Activated CD4-positive, alpha-beta T cell treated with anti-CD3 and anti-CD28 coated beads for 36 hours (primary cell): ENCODE measurements around the gene PLCL2. TPM values are rescaled to one million over a fixed set of nuclear protein-coding genes. Genes with fewer than 3 reads are reported as not detected.

Experiments used
- ATAC-seq: fragments of 200-7000 bp; cut with Tn5 transposase; one replicate; pipeline ENCODE4 v1.10.0; 2021; ENCODE audit warnings: mild to moderate bottlenecking, moderate library complexity
- CTCF ChIA-PET: fragments of 350-600 bp; sonication (Branson Sonifier 250); formaldehyde crosslinking; loops from one replicate; lab custom pipeline; 2021; ENCODE audit warnings: antibody characterized with exemption; lab: Charles Lee
- POLR2A ChIA-PET: fragments of 350-600 bp; sonication (Branson Sonifier 250); formaldehyde crosslinking; loops from one replicate; lab custom pipeline; 2021; ENCODE audit warnings: antibody characterized with exemption, inconsistent platforms; lab: Charles Lee
- DNase-seq: peaks from one replicate; pipeline ENCODE4 v3.0.0-alpha.2; 2020
- H3K27ac Mint-ChIP-seq: one replicate; pipeline ENCODE4 v1.8.0; 2021; ENCODE audit warnings: mixed read lengths
- H3K27me3 Mint-ChIP-seq: one replicate; pipeline ENCODE4 v1.8.0; 2021; ENCODE audit warnings: mixed read lengths
- H3K36me3 Mint-ChIP-seq: one replicate; pipeline ENCODE4 v1.8.0; 2021; ENCODE audit warnings: low read depth, mixed read lengths
- H3K4me1 Mint-ChIP-seq: one replicate; pipeline ENCODE4 v1.8.0; 2021; ENCODE audit warnings: mixed read lengths
- H3K4me3 Mint-ChIP-seq: one replicate; pipeline ENCODE4 v1.8.0; 2021; ENCODE audit warnings: mild to moderate bottlenecking, moderate library complexity, mixed read lengths
- H3K9me3 Mint-ChIP-seq: one replicate; pipeline ENCODE4 v1.8.0; 2021; ENCODE audit warnings: low read depth, mixed read lengths
- intact Hi-C, 2 experiments: fragments of 100-400 bp; cut with DNase I in 1 of 2; cut with micrococcal nuclease in 1 of 2; formaldehyde crosslinking; loops; one replicate each; pipeline versions ENCODE4 v1.14.2 to v1.15.1; 2022 to 2024; cut with DNase I, micrococcal nuclease
- total RNA-seq, 2 experiments: library from RNA; stranded (reverse); gene quantifications; one replicate each; pipeline ENCODE4 v1.2.3, GENCODE V29; 2021

The PLCL2 gene
- total RNA-seq, 2 experiments from 2014 or later = 12.5 to 15.0 TPM

DNA sequence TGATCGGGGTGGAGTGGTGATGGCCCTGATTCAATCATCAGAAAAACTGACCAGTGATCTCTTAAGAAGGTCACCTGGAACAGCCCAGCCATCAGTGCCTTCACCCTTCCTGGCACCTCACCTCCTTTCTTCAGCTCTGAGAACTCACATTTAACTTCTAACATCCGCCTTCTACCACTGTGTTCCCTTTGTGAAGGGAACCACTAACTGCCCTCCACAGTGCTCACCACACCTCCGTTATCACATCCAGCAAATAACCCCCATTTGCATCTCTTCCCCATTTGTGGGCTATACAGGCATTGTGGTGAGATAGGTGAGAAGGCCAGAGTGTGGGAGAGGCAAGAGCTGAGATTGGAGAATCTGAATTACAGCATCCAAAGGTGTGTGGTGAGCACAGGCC is 107.4 kb downstream of the PLCL2 start:
- intact Hi-C loops = no loop called here
- peaks cover 57% of the 10 kb centered on the region for H3K4me1 Mint-ChIP-seq
- ChIA-PET POLR2A (no interaction called here), CTCF (no interaction called here)
- H3K4me3 Mint-ChIP-seq = no peak overlapping the region
- H3K27me3 Mint-ChIP-seq = no peaks in the 10 kb centered on the region
- ATAC-seq = no peak
- H3K27ac Mint-ChIP-seq = no peak overlapping the region
- no peak for DNase-seq
- no peaks in the 10 kb centered on the region for H3K36me3 Mint-ChIP-seq
- no peaks in the 10 kb centered on the region for H3K9me3 Mint-ChIP-seq

DNA sequence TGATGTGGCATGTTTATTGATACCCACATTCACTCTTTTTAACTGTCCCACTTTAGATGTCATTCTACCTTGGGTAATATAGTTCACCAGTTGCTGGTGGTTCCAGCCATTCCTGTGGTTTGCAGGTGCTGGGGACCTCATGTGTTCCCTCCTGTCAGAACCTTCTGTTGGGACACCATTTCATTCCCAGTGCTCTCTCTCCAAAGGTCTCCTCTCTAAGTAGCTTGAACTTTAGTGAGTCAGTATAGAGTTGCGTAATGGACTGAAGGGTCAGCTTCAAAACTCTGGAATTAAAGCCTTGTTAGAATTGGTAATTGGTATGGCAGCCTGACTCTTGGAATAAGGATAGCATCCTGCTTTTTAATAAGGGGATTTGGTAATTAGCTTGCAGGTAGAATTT is 108.5 kb downstream of the PLCL2 start:
- no peaks in the 10 kb centered on the region for H3K36me3 Mint-ChIP-seq
- POLR2A ChIA-PET = no interaction called here
- H3K27ac Mint-ChIP-seq = no peak overlapping the region
- H3K4me1 Mint-ChIP-seq = peaks cover 63% of the 10 kb centered on the region
- CTCF ChIA-PET = interaction anchor here (0.7 to 1.4 kb wide), 4 partner anchors 8 to 32 kb away, joined by 3 to 5 read pairs (median 3); no protein-coding TSS in a partner anchor
- intact Hi-C loops = no loop called here
- H3K27me3 Mint-ChIP-seq = no peaks in the 10 kb centered on the region
- no peaks in the 10 kb centered on the region for H3K9me3 Mint-ChIP-seq
- DNase-seq (no peak), ATAC-seq (no peak)
- H3K4me3 Mint-ChIP-seq = no peak overlapping the region

DNA sequence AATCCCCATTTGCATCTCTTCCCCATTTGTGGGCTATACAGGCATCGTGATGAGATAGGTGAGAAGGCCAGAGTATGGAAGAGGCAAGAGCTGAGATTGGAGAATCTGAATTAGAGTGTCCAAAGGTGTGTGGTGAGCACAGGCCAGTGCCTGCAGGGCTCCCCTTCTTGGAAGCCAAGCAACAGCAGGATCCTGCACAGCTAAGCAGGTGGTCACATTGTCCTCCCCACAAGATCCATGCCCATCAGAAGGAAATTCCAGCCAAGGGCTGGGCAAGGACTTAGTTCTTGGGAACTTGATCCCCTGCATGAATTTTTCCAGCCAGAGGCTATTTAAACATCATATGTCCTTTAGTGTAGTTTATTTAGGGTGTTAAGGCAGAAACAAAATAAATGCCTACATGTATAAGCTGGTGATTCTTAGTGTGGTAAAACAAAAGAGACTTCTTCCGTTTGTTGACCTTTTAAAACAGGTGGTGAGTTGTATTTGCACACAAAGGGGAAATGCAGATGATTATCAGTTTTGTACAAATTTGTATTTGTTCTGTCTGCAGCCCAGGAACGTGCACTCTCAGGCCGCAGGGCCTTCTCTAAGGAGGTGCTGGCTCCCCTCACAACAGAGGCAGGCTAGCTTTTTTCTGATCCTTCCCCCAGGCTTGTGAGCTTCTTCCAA is 110.2 kb downstream of the PLCL2 start:
- Mint-ChIP-seq H3K36me3 (no peaks in the 10 kb centered on the region), H3K27ac (peak overlapping the region; percentile 65), H3K4me1 (peaks cover 67% of the 10 kb centered on the region), H3K9me3 (no peaks in the 10 kb centered on the region), H3K4me3 (no peak overlapping the region), H3K27me3 (no peaks in the 10 kb centered on the region)
- ATAC-seq (no peak), DNase-seq (no peak)
- ChIA-PET CTCF (interaction anchor here (1.3 kb wide), 2 partner anchors 13 to 24 kb away, joined by 3 to 4 read pairs; no protein-coding TSS in a partner anchor), POLR2A (no interaction called here)
- intact Hi-C loops = no loop called here

GRCh38 chr3:16995601-16996000 is 110.8 kb downstream of the PLCL2 start:
- H3K36me3 Mint-ChIP-seq = no peaks in the 10 kb centered on the region
- no peak overlapping the region for H3K4me3 Mint-ChIP-seq
- ChIA-PET CTCF (interaction anchor here (1.3 kb wide), 2 partner anchors 12 to 24 kb away, joined by 3 to 4 read pairs; no protein-coding TSS in a partner anchor), POLR2A (no interaction called here)
- H3K27me3 Mint-ChIP-seq = no peaks in the 10 kb centered on the region
- H3K4me1 Mint-ChIP-seq = peaks cover 66% of the 10 kb centered on the region
- peaks cover 2% of the 10 kb centered on the region for H3K9me3 Mint-ChIP-seq
- H3K27ac Mint-ChIP-seq = no peak overlapping the region
- intact Hi-C loops = no loop called here
- DNase-seq = no peak
- ATAC-seq = no peak

- peaks cover 65% of the 10 kb centered on the region for H3K4me1 Mint-ChIP-seq
- ATAC-seq = no peak
- ChIA-PET CTCF (interaction anchor here (1.0 to 1.3 kb wide), 2 partner anchors 42 to 402 kb away, joined by 3 read pairs; no protein-coding TSS in a partner anchor), POLR2A (no interaction called here)
- H3K36me3 Mint-ChIP-seq = peaks cover 8% of the 10 kb centered on the region
- intact Hi-C loops = no loop called here
- no peak for DNase-seq
- no peaks in the 10 kb centered on the region for H3K27me3 Mint-ChIP-seq
- H3K4me3 Mint-ChIP-seq = no peak overlapping the region
- no peak overlapping the region for H3K27ac Mint-ChIP-seq
- peaks cover 14% of the 10 kb centered on the region for H3K9me3 Mint-ChIP-seq
These were observed 113.6 kb downstream of the PLCL2 start for GRCh38 chr3:16998236-16998923.

DNA sequence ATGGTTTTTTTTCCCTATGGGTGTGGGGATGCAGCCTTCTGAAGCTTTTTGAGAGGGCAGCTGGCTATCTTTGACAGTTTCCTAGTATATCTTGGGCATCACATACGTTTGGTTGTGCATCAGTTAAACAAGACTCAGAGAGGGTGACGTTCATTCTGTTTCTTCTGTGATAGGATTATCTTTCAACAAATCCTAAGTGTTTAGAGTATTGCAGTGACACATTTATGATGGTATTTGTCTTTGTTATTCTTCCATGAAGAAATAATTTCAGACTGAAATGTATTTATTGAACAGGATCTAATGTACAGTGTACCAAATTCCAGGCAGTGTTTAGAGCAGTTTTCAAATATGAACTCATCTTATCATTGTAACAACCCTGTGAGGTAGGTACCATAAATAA is 114.4 kb downstream of the PLCL2 start:
- intact Hi-C loops = no loop called here
- Mint-ChIP-seq H3K4me3 (no peak overlapping the region), H3K27me3 (no peaks in the 10 kb centered on the region), H3K9me3 (peaks cover 14% of the 10 kb centered on the region), H3K36me3 (peaks cover 8% of the 10 kb centered on the region), H3K27ac (no peak overlapping the region), H3K4me1 (peaks cover 67% of the 10 kb centered on the region)
- ATAC-seq (no peak), DNase-seq (no peak)
- ChIA-PET POLR2A (no interaction called here), CTCF (interaction anchor here (1.3 kb wide), 1 partner anchor 402 kb away, joined by 3 read pairs; no protein-coding TSS in a partner anchor)

- ATAC-seq (no peak), DNase-seq (no peak)
- peaks cover 8% of the 10 kb centered on the region for H3K36me3 Mint-ChIP-seq
- ChIA-PET POLR2A (no interaction called here), CTCF (interaction anchor here (1.0 kb wide), 1 partner anchor 9 kb away, joined by 5 read pairs; no protein-coding TSS in a partner anchor)
- intact Hi-C loops = no loop called here
- H3K4me1 Mint-ChIP-seq = peaks cover 67% of the 10 kb centered on the region
- no peak overlapping the region for H3K4me3 Mint-ChIP-seq
- peaks cover 14% of the 10 kb centered on the region for H3K9me3 Mint-ChIP-seq
- no peaks in the 10 kb centered on the region for H3K27me3 Mint-ChIP-seq
- H3K27ac Mint-ChIP-seq = no peak overlapping the region
These were observed 115.1 kb downstream of the PLCL2 start for GRCh38 chr3:16999871-17000270.

DNA sequence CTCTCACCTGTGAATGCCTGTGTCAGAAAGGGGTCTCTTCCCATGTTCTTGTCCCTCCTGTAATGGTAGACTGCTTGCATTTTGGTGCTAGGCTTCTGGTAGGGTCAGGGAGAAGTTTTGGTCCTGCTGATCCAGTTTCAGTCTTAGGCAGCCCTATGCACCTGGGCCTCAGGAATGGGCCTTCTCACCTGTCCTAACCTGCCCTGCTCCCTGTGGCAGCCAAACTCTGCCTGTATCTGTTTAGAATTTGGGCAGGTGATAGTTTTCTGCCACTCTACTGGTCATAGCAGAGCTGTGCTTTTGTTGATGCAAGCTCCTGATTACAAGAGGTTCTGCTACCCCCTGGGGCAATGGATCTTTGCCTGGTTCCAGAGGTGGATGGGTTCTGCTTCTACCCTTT is 118.7 kb downstream of the PLCL2 start:
- intact Hi-C loops = no loop called here
- Mint-ChIP-seq H3K9me3 (peaks cover 14% of the 10 kb centered on the region), H3K4me3 (no peak overlapping the region), H3K27me3 (no peaks in the 10 kb centered on the region), H3K27ac (no peak overlapping the region), H3K4me1 (peaks cover 66% of the 10 kb centered on the region), H3K36me3 (peaks cover 8% of the 10 kb centered on the region)
- ChIA-PET POLR2A (no interaction called here), CTCF (no interaction called here)
- no peak for ATAC-seq
- no peak for DNase-seq

- ChIA-PET CTCF (no interaction called here), POLR2A (no interaction called here)
- Mint-ChIP-seq H3K27me3 (no peaks in the 10 kb centered on the region), H3K4me3 (no peak overlapping the region), H3K36me3 (peaks cover 15% of the 10 kb centered on the region), H3K27ac (peak overlapping the region; percentile 22), H3K4me1 (peaks cover 53% of the 10 kb centered on the region), H3K9me3 (peaks cover 7% of the 10 kb centered on the region)
- ATAC-seq = no peak
- DNase-seq = no peak
- intact Hi-C loops = no loop called here
These were observed 121.5 kb downstream of the PLCL2 start for GRCh38 chr3:17006132-17006852.

- H3K4me1 Mint-ChIP-seq = peaks cover 51% of the 10 kb centered on the region
- DNase-seq = no peak
- H3K36me3 Mint-ChIP-seq = peaks cover 15% of the 10 kb centered on the region
- intact Hi-C loops = no loop called here
- peaks cover 2% of the 10 kb centered on the region for H3K9me3 Mint-ChIP-seq
- H3K4me3 Mint-ChIP-seq = no peak overlapping the region
- no peak for ATAC-seq
- ChIA-PET CTCF (interaction anchor here (1.0 to 1.5 kb wide), 2 partner anchors 12 to 16 kb away, joined by 4 read pairs; no protein-coding TSS in a partner anchor), POLR2A (no interaction called here)
- no peak overlapping the region for H3K27ac Mint-ChIP-seq
- H3K27me3 Mint-ChIP-seq = no peaks in the 10 kb centered on the region
These were observed 122.5 kb downstream of the PLCL2 start for GRCh38 chr3:17007284-17007683.

- POLR2A ChIA-PET = no interaction called here
- peaks cover 34% of the 10 kb centered on the region for H3K4me1 Mint-ChIP-seq
- no peak overlapping the region for H3K4me3 Mint-ChIP-seq
- ATAC-seq = no peak
- no peaks in the 10 kb centered on the region for H3K27me3 Mint-ChIP-seq
- peaks cover 18% of the 10 kb centered on the region for H3K36me3 Mint-ChIP-seq
- intact Hi-C loops = no loop called here
- no peak overlapping the region for H3K27ac Mint-ChIP-seq
- H3K9me3 Mint-ChIP-seq = no peaks in the 10 kb centered on the region
- no peak for DNase-seq
- CTCF ChIA-PET = no interaction called here
These were observed 125.1 kb downstream of the PLCL2 start for GRCh38 chr3:17009826-17010225.
